ENCODE measurements around the gene RAB3IL1.
"Not testable (repeated sequence)": the region's sequence is repeated elsewhere in the genome, so short reads cannot be mapped to it uniquely, and the experiment has no call there.

The RAB3IL1 gene

GRCh38 chr11:61956191-61957020, 39.0 kb upstream of the RAB3IL1 start:
- TF ChIP-seq ZNF274 (IDR thresholded peaks at IDR 0.05; ENCODE audit: low read depth, low read length) = no peak
- H3K4me3 ChIP-seq (ENCODE audit: low read length) = no peak overlapping the region

- TF ChIP-seq ZNF274 (IDR thresholded peaks at IDR 0.05; ENCODE audit: low read depth, low read length) = no peak
- no peak overlapping the region for H3K4me3 ChIP-seq (ENCODE audit: low read length)
Measured at GRCh38 chr11:61955422-61956135, 38.2 kb upstream of the RAB3IL1 start.

GRCh38 chr11:61954851-61955421, 37.6 kb upstream of the RAB3IL1 start:
- TF ChIP-seq ZNF274 (IDR thresholded peaks at IDR 0.05; ENCODE audit: low read depth, low read length) = no peak
- H3K4me3 ChIP-seq (ENCODE audit: low read length) = no peak overlapping the region

- no peak for TF ChIP-seq ZNF274 (IDR thresholded peaks at IDR 0.05; ENCODE audit: low read depth, low read length)
- H3K4me3 ChIP-seq (ENCODE audit: low read length) = no peak overlapping the region
Measured at GRCh38 chr11:61954106-61954850, 36.9 kb upstream of the RAB3IL1 start.

DNA sequence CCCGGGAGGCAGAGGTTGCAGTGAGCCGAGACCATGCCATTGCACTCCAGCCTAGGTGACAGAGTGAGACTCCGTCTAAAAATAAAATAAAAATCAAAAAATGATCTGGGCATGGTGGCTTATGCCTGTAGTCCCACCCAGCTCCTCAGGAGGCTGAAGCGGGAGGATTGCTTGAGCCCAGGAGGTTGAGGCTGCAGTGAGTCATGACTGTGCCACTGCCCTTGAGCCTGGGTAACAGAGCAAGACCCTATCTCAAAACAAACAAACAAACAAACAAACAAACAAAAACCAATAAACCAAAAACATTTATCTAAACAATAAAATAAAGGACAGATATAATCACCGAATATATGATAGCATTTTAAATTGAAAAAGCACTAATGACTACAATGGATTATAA, 36.3 kb upstream of the RAB3IL1 start:
- not testable (repeated sequence) for H3K4me3 ChIP-seq (ENCODE audit: low read length)

DNA sequence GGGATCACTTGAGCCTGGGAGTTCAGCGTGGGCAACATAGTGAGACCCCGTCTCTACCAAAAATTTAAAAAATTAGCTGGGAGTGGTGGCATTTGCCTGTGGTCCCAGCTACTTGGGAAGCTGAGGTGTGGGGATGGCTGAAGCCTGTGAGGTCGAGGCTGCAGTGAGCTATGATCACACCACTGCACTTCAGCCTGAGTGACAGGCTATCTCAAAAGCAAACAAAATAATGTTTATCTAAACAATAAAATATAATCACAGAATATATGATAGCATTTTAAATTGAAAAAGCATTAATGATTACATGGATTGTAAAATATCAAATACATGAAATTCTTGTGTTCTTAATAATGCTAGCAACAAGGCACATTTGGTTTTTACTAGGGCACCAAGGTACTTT, 35.5 kb upstream of the RAB3IL1 start:
- H3K4me3 ChIP-seq (ENCODE audit: low read length) = no peak overlapping the region
- TF ChIP-seq ZNF274 (IDR thresholded peaks at IDR 0.05; ENCODE audit: low read depth, low read length) = no peak

DNA sequence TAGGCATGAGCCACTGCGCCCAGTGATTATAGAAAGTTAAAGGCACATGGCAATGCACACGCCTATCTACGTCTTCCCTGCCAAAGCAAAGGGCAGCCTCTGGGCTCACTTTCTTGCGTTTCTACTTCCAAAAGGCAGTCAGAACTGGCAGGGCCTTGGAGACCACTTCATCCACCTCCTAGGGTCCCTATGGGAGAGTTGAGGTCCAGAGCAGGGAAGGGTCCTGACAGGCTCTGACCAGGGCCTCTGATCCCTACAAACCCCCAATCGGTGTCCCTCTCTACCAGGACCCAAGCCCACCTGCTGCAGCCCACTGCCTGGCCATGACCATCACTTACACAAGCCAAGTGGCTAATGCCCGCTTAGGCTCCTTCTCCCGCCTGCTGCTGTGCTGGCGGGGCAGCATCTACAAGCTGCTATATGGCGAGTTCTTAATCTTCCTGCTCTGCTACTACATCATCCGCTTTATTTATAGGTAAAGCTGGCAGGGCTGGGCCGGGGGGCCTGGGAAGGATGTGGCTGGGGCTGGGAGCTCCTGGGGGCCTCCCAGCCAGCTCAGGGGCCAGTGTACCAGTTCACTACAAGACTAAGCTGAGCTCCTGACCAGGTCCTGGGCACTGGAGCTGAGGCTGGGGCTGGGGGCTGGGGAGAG, 34.2 kb upstream of the RAB3IL1 start:
- TF ChIP-seq ZNF274 (IDR thresholded peaks at IDR 0.05; ENCODE audit: low read depth, low read length) = no peak
- H3K4me3 ChIP-seq (ENCODE audit: low read length) = no peak overlapping the region

- no peak for TF ChIP-seq ZNF274 (IDR thresholded peaks at IDR 0.05; ENCODE audit: low read depth, low read length)
- no peak within 1 kb of the TSS for H3K4me3 ChIP-seq (ENCODE audit: low read length)
Measured at GRCh38 chr11:61950035-61950547, 32.7 kb upstream of the RAB3IL1 start, which contains the start of gene BEST1. TSS of gene BEST1 (plus strand) at chr11:61950351. CDS start at chr11:61951807, 1,456 bp downstream.

DNA sequence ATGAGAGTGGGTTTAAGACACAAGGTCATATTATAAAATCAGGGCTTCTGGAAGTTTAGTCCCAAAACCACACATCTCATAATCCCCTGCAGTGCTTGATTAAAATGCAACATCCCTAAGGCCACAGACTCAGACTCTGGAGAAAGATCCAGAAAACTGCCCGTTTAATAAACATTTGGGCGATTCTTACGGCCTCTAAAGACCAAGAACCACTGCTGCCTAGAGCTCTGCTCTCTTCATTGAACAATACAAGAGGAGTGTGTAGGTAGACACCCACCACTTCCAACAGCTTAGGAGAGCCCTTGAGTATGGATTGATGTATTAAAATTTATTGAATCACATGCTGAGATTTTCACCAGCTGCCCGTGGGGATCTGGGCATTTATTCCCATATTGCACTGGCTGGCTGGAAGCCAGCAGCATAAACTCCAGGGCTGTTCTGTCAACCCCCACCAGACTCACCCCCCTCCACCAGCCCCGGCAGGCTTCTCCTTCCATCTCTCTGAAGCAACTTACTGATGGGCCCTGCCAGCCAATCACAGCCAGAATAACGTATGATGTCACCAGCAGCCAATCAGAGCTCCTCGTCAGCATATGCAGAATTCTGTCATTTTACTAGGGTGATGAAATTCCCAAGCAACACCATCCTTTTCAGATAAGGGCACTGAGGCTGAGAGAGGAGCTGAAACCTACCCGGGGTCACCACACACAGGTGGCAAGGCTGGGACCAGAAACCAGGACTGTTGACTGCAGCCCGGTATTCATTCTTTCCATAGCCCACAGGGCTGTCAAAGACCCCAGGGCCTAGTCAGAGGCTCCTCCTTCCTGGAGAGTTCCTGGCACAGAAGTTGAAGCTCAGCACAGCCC, 32.0 kb upstream of the RAB3IL1 start:
- no peak for TF ChIP-seq ZNF274 (IDR thresholded peaks at IDR 0.05; ENCODE audit: low read depth, low read length)
- H3K4me3 ChIP-seq (ENCODE audit: low read length) = no peak overlapping the region

DNA sequence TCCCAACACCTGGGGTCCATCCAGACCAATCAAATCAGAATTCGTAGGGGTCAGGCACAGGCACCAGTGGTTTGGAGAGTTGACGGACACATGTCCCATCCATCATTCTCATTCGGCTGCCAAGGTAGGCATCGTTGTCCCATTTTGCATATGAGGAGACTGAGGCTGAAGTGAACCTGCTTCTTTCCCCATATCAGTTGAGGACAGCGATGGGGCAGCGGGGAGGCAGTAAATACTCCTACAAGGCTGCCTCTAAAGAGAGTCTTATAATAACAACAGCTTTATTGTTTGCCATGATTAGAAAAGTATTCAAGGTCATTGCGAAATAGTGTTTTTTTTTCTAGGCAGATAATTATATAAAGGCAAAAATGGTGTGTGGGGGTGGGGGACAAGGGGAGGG, 31.1 kb upstream of the RAB3IL1 start:
- no peak for TF ChIP-seq ZNF274 (IDR thresholded peaks at IDR 0.05; ENCODE audit: low read depth, low read length)
- no peak overlapping the region for H3K4me3 ChIP-seq (ENCODE audit: low read length)

DNA sequence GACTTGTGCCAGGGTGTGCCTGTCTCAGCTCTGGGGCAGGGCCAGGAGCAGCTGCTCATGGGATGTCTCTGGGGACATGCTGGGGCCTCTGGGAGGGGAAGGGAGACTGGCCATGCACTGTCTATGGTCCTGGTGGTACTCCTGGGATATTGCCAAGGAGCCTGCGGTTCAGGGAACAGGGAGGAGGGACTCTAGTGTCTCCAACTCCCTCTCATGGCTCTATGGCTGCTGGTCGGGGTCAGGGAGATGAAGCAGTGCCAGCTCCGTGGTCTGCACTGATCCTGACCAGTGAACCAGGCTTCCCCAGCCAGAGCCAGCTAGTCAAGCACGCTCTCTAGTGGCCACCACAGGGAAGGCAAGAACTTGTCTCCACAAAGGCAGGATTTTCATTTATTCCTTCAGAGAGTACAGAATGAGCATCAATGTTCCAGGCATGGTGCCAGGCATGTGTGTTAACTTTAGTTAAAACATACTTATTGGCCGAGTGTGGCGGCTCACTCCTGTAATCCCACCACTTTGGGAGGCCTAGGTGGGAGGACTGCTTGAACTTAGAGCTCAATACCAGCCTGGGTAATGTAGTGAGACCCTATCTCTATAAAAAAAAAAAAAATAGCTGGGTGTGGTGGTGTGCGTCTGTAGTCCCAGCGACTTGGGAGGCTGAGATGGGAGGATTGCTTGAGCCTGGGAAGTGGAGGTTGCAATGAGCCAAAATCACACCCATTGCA, 30.3 kb upstream of the RAB3IL1 start:
- no peak for TF ChIP-seq ZNF274 (IDR thresholded peaks at IDR 0.05; ENCODE audit: low read depth, low read length)
- H3K4me3 ChIP-seq (ENCODE audit: low read length) = no peak overlapping the region

- TF ChIP-seq ZNF274 (IDR thresholded peaks at IDR 0.05; ENCODE audit: low read depth, low read length) = no peak
- H3K4me3 ChIP-seq (ENCODE audit: low read length) = no peak overlapping the region
Measured at GRCh38 chr11:61946894-61947293, 29.5 kb upstream of the RAB3IL1 start.

All from GM08714 (cell line).